ENCODE results near the gene MIS18BP1. TPM values are rescaled to one million over a fixed set of nuclear protein-coding genes. Genes with fewer than 3 reads are reported as not detected.
"Not testable (repeated sequence)": the region's sequence is repeated elsewhere in the genome, so short reads cannot be mapped to it uniquely, and the experiment has no call there.

The MIS18BP1 gene
- total RNA-seq, 1 donor from 2014 or later, result 42.3 TPM

- H3K27ac Mint-ChIP-seq, result no peak overlapping the region
- no peak overlapping the region for H3K4me3 Mint-ChIP-seq
- no peaks in the 10 kb centered on the region for H3K27me3 Mint-ChIP-seq
- TF ChIP-seq CTCF (conservative IDR thresholded peaks at IDR 0.05), result no peak
- peaks cover 16% of the 10 kb centered on the region for H3K36me3 Mint-ChIP-seq
- no peak for DNase-seq (ENCODE audit: extremely low spot score, unreplicated experiment)
- no peaks in the 10 kb centered on the region for H3K4me1 Mint-ChIP-seq (ENCODE audit: unreplicated experiment)
- H3K9me3 Mint-ChIP-seq, result no peaks in the 10 kb centered on the region
Measured at GRCh38 chr14:45238988-45239387, 14.0 kb downstream of the MIS18BP1 start.

- no peaks in the 10 kb centered on the region for H3K27me3 Mint-ChIP-seq
- peaks cover 43% of the 10 kb centered on the region for H3K36me3 Mint-ChIP-seq
- no peaks in the 10 kb centered on the region for H3K9me3 Mint-ChIP-seq
- no peak overlapping the region for H3K27ac Mint-ChIP-seq
- H3K4me3 Mint-ChIP-seq, result no peak overlapping the region
- no peak for DNase-seq (ENCODE audit: extremely low spot score, unreplicated experiment)
- TF ChIP-seq CTCF (conservative IDR thresholded peaks at IDR 0.05), result no peak
- H3K4me1 Mint-ChIP-seq (ENCODE audit: unreplicated experiment), result no peaks in the 10 kb centered on the region
Measured at GRCh38 chr14:45227566-45227965, 25.4 kb downstream of the MIS18BP1 start.

GRCh38 chr14:45222485-45223262 lies 30.3 kb downstream of the MIS18BP1 start:
- Mint-ChIP-seq H3K4me1 (ENCODE audit: unreplicated experiment) (no peaks in the 10 kb centered on the region), H3K27ac (no peak overlapping the region), H3K27me3 (no peaks in the 10 kb centered on the region), H3K9me3 (no peaks in the 10 kb centered on the region), H3K4me3 (no peak overlapping the region), H3K36me3 (peaks cover 30% of the 10 kb centered on the region)
- TF ChIP-seq CTCF (conservative IDR thresholded peaks at IDR 0.05), result no peak
- no peak for DNase-seq (ENCODE audit: extremely low spot score, unreplicated experiment)

GRCh38 chr14:45214341-45214740 lies 38.7 kb downstream of the MIS18BP1 start:
- H3K4me3 Mint-ChIP-seq; H3K27ac Mint-ChIP-seq; H3K27me3 Mint-ChIP-seq; H3K4me1 Mint-ChIP-seq (ENCODE audit: unreplicated experiment); DNase-seq (ENCODE audit: extremely low spot score, unreplicated experiment); H3K36me3 Mint-ChIP-seq; H3K9me3 Mint-ChIP-seq: not testable (repeated sequence)

GRCh38 chr14:45213716-45214115 lies 39.3 kb downstream of the MIS18BP1 start:
- not testable (repeated sequence) for H3K4me1 Mint-ChIP-seq (ENCODE audit: unreplicated experiment); DNase-seq (ENCODE audit: extremely low spot score, unreplicated experiment); H3K4me3 Mint-ChIP-seq; H3K27me3 Mint-ChIP-seq; H3K36me3 Mint-ChIP-seq; H3K27ac Mint-ChIP-seq; H3K9me3 Mint-ChIP-seq

GRCh38 chr14:45212231-45212630 lies 40.8 kb downstream of the MIS18BP1 start:
- DNase-seq (ENCODE audit: extremely low spot score, unreplicated experiment), result no peak
- Mint-ChIP-seq H3K27ac (no peak overlapping the region), H3K4me3 (no peak overlapping the region), H3K27me3 (no peaks in the 10 kb centered on the region), H3K9me3 (no peaks in the 10 kb centered on the region), H3K4me1 (ENCODE audit: unreplicated experiment) (peaks cover 9% of the 10 kb centered on the region), H3K36me3 (peaks cover 12% of the 10 kb centered on the region)
- no peak for TF ChIP-seq CTCF (conservative IDR thresholded peaks at IDR 0.05)

Measured in type B pancreatic cell (in vitro differentiated cells).